ENCODE data around the gene NCAM1.

- no peak for TF ChIP-seq CTCF (IDR thresholded peaks at IDR 0.05)
- no peak for TF ChIP-seq POLR2A (IDR thresholded peaks at IDR 0.05)
Measured at GRCh38 chr11:113043698-113044097, 82.5 kb downstream of the NCAM1 start.
